ENCODE results near the gene DMRTB1.

DMRTB1 gene

GRCh38 chr1:53463961-53464899 lies 5.0 kb downstream of the DMRTB1 start:
- no peak overlapping the region for H3K4me3 ChIP-seq (ENCODE audit: low read depth, low read length)
- TF ChIP-seq CTCF (IDR thresholded peaks at IDR 0.05; ENCODE audit: borderline replicate concordance, insufficient read depth, low read depth, low read length): no peak

DNA sequence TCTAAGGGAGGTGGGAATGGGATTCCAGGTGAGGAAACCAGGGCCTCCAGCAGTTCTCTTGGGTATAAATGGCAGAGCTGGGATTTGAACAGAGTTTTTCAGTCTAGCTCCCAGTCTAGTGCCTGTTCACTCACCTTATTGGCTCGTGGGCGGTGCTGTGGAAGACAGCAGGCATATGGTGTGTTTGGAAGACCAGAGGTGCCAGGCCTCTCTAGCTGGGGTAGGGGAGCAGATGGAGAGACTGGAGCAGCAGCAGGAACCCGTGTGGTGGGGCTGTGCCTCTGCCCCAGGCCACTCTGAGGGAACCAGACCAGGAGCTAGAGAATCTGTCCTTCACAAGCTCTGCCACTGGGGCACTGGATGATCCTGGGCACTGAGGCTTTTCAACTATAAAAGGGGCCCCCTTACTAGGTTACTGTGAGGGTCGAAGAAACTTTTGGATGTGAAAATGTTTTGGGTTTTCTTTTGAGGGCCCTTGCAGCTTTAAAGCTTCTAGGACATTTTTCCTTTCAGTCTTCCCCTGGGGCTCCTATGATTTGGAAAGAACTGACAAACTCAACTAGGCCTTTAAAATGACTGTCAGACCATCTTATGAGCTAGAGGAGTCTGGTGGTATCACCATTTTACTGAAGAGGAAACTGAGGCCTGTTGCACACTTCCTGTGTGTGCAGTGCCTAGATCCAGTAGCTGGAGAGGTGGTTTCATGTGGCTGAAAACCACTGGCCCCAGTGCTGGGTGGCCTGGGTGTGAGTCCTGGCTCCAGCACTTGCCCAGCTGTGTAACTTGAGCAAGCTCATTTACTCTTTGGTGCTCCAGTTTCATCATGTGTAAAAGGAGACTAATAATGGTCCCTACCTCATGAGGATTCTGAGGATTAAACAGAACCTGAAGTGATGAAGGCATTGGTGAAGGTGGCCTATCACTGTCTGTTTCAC lies 6.1 kb downstream of the DMRTB1 start:
- no peak for TF ChIP-seq CTCF (IDR thresholded peaks at IDR 0.05; ENCODE audit: borderline replicate concordance, insufficient read depth, low read depth, low read length)
- H3K4me3 ChIP-seq (ENCODE audit: low read depth, low read length): no peak overlapping the region

DNA sequence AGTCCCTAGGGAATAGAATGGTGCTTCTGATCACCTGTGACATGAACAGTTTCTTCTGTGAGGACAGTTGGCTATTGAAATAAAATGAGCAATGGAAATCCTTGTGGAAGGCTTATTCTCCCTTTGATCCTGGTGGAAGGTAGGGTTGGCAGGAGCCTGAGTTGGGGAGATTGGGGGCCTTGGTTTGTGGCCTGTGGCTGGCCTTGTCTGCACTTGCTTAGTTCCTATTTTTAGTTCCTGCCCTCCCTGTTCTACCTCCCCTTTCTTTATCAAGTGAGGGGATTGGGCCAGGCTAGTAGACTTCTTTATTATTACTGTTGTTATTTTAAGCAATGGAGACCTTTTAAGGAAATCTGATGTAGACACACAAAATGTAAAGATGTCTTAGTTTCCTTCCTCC lies 8.2 kb downstream of the DMRTB1 start:
- H3K4me3 ChIP-seq (ENCODE audit: low read depth, low read length): no peak overlapping the region
- no peak for TF ChIP-seq CTCF (IDR thresholded peaks at IDR 0.05; ENCODE audit: borderline replicate concordance, insufficient read depth, low read depth, low read length)

DNA sequence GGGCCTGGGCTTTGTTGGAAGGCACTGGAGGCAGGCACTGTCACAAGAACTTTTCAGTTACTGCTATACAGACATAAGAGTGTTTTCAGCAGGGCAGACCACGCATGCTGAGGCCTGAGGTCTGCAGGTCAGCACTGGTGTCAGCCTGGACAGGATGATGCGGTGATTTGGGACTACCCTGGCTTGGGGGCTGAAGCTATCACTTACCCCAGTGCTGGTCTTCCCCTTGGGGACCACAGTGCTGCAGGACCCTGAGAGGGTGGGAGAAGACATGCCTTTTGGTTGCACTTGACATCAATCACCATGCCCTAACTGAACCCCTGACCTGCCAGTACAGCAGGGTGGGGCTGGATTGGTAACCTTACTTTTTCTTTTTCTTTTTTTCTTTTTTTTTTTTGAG lies 9.2 kb downstream of the DMRTB1 start:
- no peak overlapping the region for H3K4me3 ChIP-seq (ENCODE audit: low read depth, low read length)
- no peak for TF ChIP-seq CTCF (IDR thresholded peaks at IDR 0.05; ENCODE audit: borderline replicate concordance, insufficient read depth, low read depth, low read length)

DNA sequence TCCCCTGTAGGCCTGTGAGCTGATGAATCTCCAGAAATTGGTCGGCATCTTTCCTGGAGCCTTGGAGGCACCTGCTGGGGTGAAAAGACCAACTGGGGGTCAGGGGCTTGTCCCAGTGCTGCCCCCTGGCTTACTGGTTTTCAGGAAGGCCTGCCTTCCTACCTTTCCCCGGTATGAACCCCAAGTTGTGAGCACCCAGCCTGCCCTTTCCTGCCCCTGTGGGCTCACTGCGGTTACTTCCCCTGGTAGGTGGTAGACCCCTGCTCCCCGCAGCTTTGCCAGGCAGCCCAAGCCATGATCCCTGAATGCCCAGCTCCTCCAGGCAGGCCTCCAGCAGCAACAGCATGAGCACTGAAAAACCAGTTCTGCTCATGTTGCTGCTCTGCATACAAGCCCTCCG lies 10.2 kb downstream of the DMRTB1 start:
- no peak overlapping the region for H3K4me3 ChIP-seq (ENCODE audit: low read depth, low read length)
- no peak for TF ChIP-seq CTCF (IDR thresholded peaks at IDR 0.05; ENCODE audit: borderline replicate concordance, insufficient read depth, low read depth, low read length)

DNA sequence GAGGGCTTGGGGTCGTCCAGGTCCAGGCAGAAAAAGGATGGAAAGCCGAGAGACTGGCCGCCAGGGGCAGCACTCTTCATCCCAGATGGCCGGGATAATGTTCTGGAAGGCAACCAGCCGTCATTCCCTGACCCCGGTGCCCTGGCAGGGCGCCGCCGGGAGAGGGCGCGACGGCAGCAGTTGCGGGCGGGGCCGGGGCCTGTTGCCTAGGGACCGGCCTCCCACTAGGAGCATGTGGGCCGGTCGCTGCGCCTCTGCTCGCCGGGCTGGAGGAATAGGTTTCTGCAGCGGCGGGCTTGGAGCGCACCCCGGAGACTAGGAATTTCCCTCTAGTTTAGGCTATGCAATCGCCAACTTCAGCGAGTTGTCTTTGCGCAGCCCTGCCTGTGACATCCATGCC lies 11.0 kb downstream of the DMRTB1 start:
- no peak overlapping the region for H3K4me3 ChIP-seq (ENCODE audit: low read depth, low read length)
- TF ChIP-seq CTCF (IDR thresholded peaks at IDR 0.05; ENCODE audit: borderline replicate concordance, insufficient read depth, low read depth, low read length): 0 out of 2 replicates have a peak, but pooled peaks have one; percentile 2
